ENCODE results near the gene SLC25A25. TPM values are rescaled to one million over a fixed set of nuclear protein-coding genes. Genes with fewer than 3 reads are reported as not detected.

SLC25A25 gene
- total and polyA plus RNA-seq, 9 of the 15 experiments (the other 6 are each of a cell fraction or from before 2014, with no cell fraction given): 0.07 to 35.9 (median 23.2) TPM

DNA sequence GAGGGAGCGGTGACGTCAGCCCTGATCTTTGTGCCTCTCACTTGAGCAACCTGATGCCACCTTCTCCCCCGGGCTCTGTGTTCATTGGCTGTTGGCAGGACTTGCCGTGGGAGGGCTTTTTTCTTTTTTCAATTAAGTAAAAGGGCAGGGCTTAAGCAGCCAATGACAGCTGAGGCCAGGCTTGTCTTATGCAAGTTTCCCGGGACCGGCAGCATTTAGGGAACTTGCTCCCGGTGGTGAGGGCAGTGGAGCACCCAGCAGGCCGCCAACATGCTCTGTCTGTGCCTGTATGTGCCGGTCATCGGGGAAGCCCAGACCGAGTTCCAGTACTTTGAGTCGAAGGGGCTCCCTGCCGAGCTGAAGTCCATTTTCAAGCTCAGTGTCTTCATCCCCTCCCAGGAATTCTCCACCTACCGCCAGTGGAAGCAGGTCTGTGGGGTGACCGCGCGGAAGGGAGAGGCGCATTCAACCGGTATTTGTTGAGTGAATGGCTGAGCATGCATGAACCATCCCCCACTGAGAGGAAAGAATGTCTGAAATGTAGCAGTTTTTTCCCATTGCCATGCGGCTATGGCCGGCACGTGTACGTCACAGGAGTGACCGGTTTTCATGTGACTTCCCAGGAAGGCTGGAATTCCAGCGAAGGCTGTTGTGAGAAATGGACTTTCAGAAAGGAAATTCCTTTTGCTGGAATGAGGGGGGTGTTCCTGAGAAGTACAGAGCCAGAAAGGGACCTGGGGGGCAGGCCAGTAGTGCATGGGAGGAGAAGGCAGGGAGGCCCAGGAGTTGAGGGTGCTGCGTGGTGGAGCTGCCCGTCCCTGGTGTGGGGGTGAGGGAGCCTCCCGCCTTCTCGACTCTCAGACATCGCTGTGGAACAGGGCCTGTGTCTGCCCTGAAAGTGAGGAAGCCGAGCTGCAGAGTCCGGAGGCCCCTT is 30.5 kb downstream of the SLC25A25 start (continued):
- TF ChIP-seq, protein P1, sequence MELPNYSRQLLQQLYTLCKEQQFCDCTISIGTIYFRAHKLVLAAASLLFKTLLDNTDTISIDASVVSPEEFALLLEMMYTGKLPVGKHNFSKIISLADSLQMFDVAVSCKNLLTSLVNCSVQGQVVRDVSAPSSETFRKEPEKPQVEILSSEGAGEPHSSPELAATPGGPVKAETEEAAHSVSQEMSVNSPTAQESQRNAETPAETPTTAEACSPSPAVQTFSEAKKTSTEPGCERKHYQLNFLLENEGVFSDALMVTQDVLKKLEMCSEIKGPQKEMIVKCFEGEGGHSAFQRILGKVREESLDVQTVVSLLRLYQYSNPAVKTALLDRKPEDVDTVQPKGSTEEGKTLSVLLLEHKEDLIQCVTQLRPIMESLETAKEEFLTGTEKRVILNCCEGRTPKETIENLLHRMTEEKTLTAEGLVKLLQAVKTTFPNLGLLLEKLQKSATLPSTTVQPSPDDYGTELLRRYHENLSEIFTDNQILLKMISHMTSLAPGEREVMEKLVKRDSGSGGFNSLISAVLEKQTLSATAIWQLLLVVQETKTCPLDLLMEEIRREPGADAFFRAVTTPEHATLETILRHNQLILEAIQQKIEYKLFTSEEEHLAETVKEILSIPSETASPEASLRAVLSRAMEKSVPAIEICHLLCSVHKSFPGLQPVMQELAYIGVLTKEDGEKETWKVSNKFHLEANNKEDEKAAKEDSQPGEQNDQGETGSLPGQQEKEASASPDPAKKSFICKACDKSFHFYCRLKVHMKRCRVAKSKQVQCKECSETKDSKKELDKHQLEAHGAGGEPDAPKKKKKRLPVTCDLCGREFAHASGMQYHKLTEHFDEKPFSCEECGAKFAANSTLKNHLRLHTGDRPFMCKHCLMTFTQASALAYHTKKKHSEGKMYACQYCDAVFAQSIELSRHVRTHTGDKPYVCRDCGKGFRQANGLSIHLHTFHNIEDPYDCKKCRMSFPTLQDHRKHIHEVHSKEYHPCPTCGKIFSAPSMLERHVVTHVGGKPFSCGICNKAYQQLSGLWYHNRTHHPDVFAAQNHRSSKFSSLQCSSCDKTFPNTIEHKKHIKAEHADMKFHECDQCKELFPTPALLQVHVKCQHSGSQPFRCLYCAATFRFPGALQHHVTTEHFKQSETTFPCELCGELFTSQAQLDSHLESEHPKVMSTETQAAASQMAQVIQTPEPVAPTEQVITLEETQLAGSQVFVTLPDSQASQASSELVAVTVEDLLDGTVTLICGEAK (IDR thresholded peaks at IDR 0.05): no peak
- TF ChIP-seq, protein P1 (CRISPR knock-in tag; IDR thresholded peaks at IDR 0.05): no peak
- TF ChIP-seq FOS (IDR thresholded peaks at IDR 0.05; ENCODE audit: extremely low read depth, insufficient read length) (no peak), ERF (CRISPR knock-in tag; IDR thresholded peaks at IDR 0.05) (no peak), HEY1 (CRISPR knock-in tag; IDR thresholded peaks at IDR 0.05; ENCODE audit: borderline replicate concordance) (no peak), EWSR1 (IDR thresholded peaks at IDR 0.05; ENCODE audit: borderline replicate concordance, low read depth, partially characterized antibody) (no peak), HOXB6 (CRISPR knock-in tag; IDR thresholded peaks at IDR 0.05; ENCODE audit: borderline replicate concordance) (no peak), TEAD4 (IDR thresholded peaks at IDR 0.05; ENCODE audit: low read length) (peak; percentile 8; the same call in 1 of the 2 replicates), TEAD4 (CRISPR knock-in tag; IDR thresholded peaks at IDR 0.05; ENCODE audit: borderline replicate concordance) (no peak), ZNF347 (CRISPR knock-in tag; IDR thresholded peaks at IDR 0.05; ENCODE audit: low read depth) (no peak), RFX1 (IDR thresholded peaks at IDR 0.05) (no peak), GABPA (tag; conservative IDR thresholded peaks at IDR 0.05; ENCODE audit: low read depth) (no peak), NFE2L1 (tag; IDR thresholded peaks at IDR 0.05; ENCODE audit: borderline replicate concordance, low read depth) (no peak), HDAC1 (IDR thresholded peaks at IDR 0.05) (0 out of 4 replicates have a peak, but pooled peaks of 1 of the 2 experiments have one; percentile 8), ZNF143 (CRISPR knock-in tag; IDR thresholded peaks at IDR 0.05) (no peak), ZNF316 (IDR thresholded peaks at IDR 0.05) (no peak), ZNF224 (CRISPR knock-in tag; IDR thresholded peaks at IDR 0.05) (no peak)
- TF ChIP-seq, protein P2, sequence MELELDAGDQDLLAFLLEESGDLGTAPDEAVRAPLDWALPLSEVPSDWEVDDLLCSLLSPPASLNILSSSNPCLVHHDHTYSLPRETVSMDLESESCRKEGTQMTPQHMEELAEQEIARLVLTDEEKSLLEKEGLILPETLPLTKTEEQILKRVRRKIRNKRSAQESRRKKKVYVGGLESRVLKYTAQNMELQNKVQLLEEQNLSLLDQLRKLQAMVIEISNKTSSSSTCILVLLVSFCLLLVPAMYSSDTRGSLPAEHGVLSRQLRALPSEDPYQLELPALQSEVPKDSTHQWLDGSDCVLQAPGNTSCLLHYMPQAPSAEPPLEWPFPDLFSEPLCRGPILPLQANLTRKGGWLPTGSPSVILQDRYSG (tag; conservative IDR thresholded peaks at IDR 0.05; ENCODE audit: low read depth): no peak
